Breast epithelium (tissue), 3 donors: ENCODE data around the gene FGR.

Source experiments
- POLR2AphosphoS5 ChIP-seq, 3 donors: sonication (generic); formaldehyde crosslinking; IDR thresholded peaks; one replicate each; pipeline ENCODE4 v1.6.1; 2017; ENCODE audit warnings: antibody characterized with exemption in 3 of 3
- TF ChIP-seq, protein P1 (sequence below), 3 donors: fragments of 450-650 bp; IDR thresholded peaks; one replicate each; pipeline ENCODE4 v1.5.1; 2016 to 2017; ENCODE audit warnings: antibody characterized with exemption in 3 of 3, mild to moderate bottlenecking in 3 of 3, moderate library complexity in 3 of 3

DNA sequence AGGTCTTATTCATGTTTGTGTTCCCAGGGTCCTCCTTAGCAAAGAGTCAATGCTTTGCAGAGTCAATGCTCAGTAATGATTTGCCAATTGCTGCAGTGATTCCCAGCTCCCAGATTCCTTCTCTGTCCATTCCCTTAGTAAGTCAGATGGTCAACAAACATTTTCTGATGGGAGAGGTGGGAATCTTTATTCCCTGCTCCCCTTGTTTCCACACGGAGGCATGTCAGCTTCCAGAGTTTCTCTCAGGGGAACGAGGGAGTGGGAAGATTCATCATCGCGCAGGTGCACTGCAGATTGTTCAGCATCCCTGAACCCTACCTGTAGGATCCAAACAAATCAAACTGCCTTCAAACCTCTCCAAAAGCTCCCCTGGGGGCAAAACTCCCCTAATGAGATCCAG, 23.5 kb downstream of the FGR start:
- TF ChIP-seq, protein P1, sequence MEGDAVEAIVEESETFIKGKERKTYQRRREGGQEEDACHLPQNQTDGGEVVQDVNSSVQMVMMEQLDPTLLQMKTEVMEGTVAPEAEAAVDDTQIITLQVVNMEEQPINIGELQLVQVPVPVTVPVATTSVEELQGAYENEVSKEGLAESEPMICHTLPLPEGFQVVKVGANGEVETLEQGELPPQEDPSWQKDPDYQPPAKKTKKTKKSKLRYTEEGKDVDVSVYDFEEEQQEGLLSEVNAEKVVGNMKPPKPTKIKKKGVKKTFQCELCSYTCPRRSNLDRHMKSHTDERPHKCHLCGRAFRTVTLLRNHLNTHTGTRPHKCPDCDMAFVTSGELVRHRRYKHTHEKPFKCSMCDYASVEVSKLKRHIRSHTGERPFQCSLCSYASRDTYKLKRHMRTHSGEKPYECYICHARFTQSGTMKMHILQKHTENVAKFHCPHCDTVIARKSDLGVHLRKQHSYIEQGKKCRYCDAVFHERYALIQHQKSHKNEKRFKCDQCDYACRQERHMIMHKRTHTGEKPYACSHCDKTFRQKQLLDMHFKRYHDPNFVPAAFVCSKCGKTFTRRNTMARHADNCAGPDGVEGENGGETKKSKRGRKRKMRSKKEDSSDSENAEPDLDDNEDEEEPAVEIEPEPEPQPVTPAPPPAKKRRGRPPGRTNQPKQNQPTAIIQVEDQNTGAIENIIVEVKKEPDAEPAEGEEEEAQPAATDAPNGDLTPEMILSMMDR (IDR thresholded peaks at IDR 0.05) = no peak
- TF ChIP-seq POLR2AphosphoS5 (IDR thresholded peaks at IDR 0.05) = no peak
